IPS-11a (cell line): ENCODE results near the gene IGSF9B.
A peak's percentile ranks its signal among the peaks of the same experiment; 100 is the strongest.
"Not testable (repeated sequence)": the region's sequence is repeated elsewhere in the genome, so short reads cannot be mapped to it uniquely, and the experiment has no call there.

Experiments
- H3K4me3 ChIP-seq: one replicate; pipeline ENCODE4 v1.5.1; 2013; ENCODE audit warnings: low read depth, low read length, control low read depth

The IGSF9B gene

GRCh38 chr11:133956650-133957633 is at the start of gene IGSF9B:
TSS of gene IGSF9B (minus strand) at chr11:133956968. CDS start at chr11:133956754, 214 bp downstream.
- H3K4me3 ChIP-seq, result peak within 1 kb of the TSS; percentile 86

DNA sequence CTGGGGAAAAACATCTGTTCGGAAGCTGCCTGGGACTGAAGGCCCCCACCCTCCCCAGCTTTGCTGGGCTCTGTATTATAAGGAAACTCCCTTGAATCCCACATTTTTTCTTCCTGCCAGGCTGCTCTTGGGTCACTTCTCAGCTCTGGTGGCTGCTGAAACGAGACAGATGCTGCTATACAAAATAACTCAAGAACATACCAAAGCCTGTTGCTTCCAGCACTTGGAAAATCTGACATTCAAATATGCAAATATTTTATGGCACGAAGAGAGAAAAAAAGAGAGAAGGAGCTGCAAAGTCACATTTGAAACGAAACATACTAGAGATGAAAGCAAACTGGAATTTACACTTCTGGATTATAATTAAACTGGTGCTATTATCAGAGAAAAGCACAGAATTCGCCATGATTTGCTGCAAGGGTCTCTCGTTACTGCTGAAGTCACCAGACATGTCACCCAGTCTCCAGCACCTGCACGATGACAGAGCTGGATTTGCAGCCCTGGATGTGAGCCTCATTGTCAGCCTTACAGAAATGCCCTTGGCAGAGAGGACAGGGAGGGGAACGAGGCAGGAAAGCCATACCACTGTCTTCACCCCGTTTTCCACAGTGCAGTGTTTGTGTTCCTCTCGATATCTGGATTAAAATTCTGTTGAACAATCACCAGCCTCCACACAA is 47.9 kb upstream of the IGSF9B start:
- H3K4me3 ChIP-seq, result no peak overlapping the region

DNA sequence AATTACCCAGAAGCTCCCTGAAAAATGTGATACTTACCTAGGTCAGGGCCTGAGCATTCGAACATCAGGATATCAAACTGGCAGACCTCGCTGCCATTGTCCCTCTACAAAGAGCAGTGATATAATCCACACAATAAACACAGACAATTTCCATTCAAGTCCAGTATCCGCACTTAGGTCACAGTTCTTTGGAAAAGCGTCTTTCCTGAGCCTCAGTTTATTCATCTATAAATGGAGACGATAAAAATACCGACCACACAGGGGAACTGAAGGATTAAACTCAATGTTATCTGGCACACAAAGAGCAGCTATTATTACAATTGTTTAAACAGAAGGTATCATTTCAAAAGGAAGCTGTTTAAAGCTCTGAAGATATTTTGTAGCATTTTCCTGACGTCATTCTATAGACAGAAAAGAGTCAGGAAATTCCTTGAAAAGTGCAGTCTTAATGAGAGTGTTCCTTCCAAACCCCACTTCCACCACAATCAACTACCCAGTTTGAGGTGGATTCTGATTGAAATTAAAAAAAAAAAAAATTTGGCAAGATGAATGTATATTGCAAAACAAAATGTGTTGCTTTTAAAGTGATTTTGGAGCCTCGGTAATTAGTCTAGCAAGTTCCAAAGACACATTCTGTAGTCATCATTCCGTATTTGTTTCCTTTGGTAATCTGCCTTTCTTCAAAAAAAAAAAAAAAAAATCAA is 47.2 kb upstream of the IGSF9B start:
- no peak overlapping the region for H3K4me3 ChIP-seq

- H3K4me3 ChIP-seq, result not testable (repeated sequence)
These were observed 46.1 kb upstream of the IGSF9B start for GRCh38 chr11:134002819-134003218.

- not testable (repeated sequence) for H3K4me3 ChIP-seq
These were observed 45.6 kb upstream of the IGSF9B start for GRCh38 chr11:134002338-134002737.

DNA sequence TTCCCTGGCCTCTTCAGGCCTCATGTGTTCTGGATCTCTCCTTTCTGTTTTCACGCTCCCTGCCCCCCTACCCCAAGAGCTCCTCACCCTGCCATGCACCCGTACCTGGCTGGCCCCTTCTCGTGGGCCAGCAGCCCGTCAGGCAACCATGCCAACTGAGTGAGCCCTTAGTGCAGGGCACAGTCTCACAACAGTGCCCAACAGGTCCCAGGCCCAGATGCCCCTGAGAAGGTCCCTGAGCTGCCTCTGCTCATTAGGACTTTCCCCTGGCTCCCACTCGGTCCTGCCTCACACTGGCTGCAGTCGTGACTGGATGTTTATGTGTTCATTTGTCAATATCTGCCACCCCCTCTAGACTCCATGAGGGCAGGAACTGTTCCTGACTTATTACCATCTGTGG is 44.8 kb upstream of the IGSF9B start:
- no peak overlapping the region for H3K4me3 ChIP-seq

DNA sequence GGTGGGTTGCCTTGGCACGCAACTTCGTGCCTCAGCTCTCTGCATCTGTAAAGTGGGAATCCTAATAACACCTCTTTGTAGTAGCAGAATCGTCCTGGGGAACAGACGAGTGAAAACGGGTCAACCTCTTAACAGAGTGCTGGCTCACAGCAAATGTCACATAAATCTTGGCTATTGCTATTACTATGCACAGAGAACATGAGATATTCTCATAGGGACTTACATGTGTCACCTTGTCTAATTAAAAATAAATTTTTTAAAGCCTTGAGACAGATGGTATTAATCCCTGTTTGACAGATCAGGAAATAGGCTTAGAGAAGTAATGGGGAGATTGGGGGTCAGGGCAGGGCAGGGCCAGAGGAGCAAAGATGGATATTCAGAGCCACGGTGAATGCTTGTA is 44.3 kb upstream of the IGSF9B start:
- H3K4me3 ChIP-seq, result no peak overlapping the region

GRCh38 chr11:133999355-133999754 is 42.6 kb upstream of the IGSF9B start:
- H3K4me3 ChIP-seq, result no peak overlapping the region

DNA sequence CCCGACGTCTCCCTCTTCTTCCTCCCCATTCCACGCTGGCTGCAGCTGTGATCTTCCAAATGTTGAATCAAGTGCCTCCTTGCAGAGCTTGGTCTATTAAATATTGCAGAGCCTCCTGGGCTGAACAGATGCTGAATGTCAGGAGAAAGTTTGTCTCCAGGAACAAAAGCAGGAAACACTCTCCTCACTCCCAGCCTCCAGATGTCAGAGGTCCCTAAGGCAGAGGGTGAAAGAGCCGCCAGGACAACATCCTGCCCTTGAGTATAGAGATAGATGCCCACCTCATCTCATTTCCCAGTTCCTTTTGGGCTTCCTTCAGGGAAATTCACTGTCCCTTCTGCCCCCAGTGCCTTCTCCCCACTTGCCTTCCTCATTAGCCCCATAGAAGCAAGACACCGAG is 40.8 kb upstream of the IGSF9B start:
- no peak overlapping the region for H3K4me3 ChIP-seq

- H3K4me3 ChIP-seq, result no peak overlapping the region
These were observed 39.9 kb upstream of the IGSF9B start for GRCh38 chr11:133996671-133997070.

DNA sequence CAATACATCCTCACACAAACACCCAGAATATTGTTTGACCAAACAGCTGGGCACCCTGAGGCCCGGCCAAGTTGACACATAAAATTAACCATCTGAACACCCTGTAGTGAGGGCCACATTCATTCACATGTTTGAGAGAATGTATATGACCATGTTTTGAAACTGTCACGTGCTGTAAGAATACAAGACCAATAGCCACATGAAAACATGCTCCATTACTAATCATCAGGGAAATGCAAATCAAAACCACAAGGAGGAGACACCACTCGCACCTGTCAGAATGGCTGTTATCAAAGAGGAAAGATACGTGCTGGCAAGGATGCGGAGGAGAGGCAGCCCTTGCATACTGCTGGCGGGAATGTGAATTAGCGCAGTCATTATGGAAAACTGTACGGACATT is 38.3 kb upstream of the IGSF9B start:
- H3K4me3 ChIP-seq, result no peak overlapping the region

DNA sequence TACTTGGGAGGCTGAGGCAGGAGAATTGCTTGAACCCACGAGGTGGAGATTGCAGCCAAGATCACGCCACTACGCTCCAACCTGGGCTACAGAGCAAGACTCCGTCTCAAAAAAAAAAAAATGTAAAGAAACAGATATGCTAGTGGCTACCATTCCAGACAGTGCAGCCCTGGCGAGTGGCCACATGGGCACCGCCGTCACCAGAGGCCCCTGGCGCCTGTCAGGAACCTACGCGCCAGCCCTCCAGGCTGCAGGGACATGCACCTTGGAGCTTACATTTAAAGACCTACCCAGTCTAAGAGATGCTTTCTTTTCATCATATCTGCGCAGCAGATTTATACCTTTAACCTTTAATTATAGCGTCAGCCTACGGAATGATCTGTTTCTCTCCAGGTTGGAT is 37.2 kb upstream of the IGSF9B start:
- no peak overlapping the region for H3K4me3 ChIP-seq

GRCh38 chr11:133993107-133993506 is 36.3 kb upstream of the IGSF9B start:
- no peak overlapping the region for H3K4me3 ChIP-seq

DNA sequence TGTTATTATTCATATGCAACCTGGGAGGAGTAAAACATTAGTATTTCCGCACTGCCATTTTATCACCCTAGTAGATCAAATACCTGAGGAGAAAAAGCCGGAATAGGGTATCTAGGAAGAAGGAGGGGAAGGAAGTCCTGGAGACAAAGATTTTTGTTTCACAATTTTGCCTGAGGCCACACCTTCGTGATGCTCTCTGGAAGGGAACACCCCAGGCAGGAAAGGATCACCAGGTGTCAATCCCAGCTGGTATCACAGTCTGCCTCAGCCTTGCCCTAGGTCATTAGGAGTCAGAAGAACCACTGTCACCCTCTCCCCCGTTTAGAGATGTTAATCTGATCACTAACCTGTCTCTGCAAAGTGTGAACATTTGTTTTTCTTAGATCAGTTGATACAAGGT is 35.4 kb upstream of the IGSF9B start:
- no peak overlapping the region for H3K4me3 ChIP-seq

DNA sequence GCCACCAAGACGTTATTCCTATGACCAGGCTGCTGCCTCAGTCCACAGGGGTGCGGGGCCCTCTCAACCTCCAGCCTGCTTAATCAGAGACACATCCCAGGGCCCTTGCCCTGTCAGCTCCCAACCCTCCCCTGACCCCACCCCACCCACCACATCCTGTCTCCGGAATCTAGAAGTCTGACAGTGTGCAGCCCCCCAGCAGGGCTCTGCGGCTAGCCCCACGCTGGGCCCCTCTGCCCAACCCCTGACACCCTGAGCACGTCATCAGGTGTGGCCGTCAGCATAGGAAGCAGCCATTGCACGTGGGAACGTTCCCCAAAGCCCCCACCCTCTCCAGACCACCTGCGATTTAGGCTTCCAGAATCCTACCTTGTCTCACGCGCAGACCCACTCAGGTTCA is 34.3 kb upstream of the IGSF9B start:
- no peak overlapping the region for H3K4me3 ChIP-seq

DNA sequence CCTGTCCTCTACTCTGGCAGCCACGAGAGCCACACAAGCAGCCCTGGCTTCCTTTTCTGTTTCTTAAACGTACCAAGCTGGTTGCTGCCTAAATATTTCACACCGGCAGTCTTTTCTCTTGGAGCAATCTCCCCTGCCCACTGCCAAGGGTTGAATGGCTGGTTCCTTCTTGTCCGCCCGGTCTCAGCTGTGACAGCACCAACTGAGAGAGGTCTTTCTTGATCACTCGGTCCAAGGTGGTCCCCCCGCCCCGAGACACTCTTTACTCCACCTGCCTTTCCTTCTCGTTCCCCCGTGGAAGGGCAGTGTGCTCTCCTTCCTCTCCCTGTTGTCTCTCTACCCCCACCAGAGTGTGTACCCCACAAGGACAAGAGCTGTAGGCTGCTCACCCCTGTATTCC is 33.7 kb upstream of the IGSF9B start:
- no peak overlapping the region for H3K4me3 ChIP-seq

DNA sequence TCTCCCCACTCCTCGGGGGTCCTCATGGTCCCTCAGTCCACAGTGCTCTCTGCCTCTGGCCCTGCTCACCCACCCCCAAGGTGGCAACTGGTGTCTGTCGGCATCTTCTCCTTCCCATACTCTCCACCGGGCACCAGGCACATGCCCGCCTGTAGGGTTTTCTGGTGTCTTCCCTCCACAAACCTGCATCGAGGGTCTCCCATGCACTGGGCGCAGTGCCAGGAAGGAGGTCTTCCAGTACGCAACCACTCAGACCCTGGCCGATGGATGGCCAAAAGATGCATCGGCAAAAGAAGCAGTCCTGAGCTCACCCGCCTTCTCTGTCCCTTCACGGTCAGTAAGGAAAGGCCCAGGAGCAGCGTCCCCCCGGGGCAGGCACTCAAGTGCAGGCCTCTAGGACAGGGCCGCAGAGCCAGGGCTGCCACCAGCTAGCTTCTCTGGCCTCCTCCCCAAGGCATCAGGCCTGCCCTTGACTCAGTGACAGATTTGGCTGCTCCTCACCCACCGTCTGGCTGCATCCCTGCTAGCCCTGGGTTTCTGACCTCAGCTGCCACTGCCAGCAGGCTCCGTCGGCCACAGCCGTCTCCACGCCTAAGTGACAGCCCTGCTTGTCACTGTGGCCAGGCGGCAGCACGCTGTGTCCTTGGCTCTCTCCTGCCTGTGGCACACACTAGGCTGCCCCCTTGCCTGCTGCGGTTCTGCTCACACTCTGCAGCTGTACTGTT is 32.1 kb upstream of the IGSF9B start:
- H3K4me3 ChIP-seq, result no peak overlapping the region

GRCh38 chr11:133987171-133987570 is 30.4 kb upstream of the IGSF9B start:
- H3K4me3 ChIP-seq, result no peak overlapping the region

GRCh38 chr11:133985981-133986944 is 29.5 kb upstream of the IGSF9B start:
- no peak overlapping the region for H3K4me3 ChIP-seq

GRCh38 chr11:133984828-133985227 is 28.1 kb upstream of the IGSF9B start:
- no peak overlapping the region for H3K4me3 ChIP-seq
